Prostate gland (tissue), 2 donors: ENCODE results near the gene NEB. TPM values are rescaled to one million over a fixed set of nuclear protein-coding genes. Genes with fewer than 3 reads are reported as not detected.

Experiments
- DNase-seq: peaks from one replicate; pipeline ENCODE4 v3.0.0-alpha.2; 2019; ENCODE audit warnings: low spot score
- H3K27ac ChIP-seq, 2 donors: fragments of 200-600 bp; sonication (generic); 2 replicates each; pipeline ENCODE4 v1.5.1; 2017 to 2019
- H3K27me3 ChIP-seq: fragments of 200-600 bp; sonication (generic); replicated peaks from 2 replicates; pipeline ENCODE4 v1.5.1; 2019; ENCODE audit not compliant: insufficient read depth
- H3K36me3 ChIP-seq, 2 donors: fragments of 200-600 bp; sonication (generic); 1 replicate in 1 of 2; 2 replicates in 1 of 2; pipeline versions ENCODE4 v1.5.1 to v1.8.1; 2017 to 2019
- H3K4me1 ChIP-seq: fragments of 200-600 bp; sonication (generic); replicated peaks from 2 replicates; pipeline ENCODE4 v1.5.1; 2019
- H3K4me3 ChIP-seq, 2 donors: fragments of 200-600 bp; sonication (generic); 2 replicates each; pipeline ENCODE4 v1.5.1; 2017 to 2019
- H3K9me3 ChIP-seq: fragments of 200-600 bp; sonication (generic); 2 replicates; pipeline ENCODE4 v1.5.1; 2017
- CTCF ChIP-seq, 4 experiments: fragments of 200-600 bp in 2 of 4; fragments of 450-650 bp in 2 of 4; sonication (generic) in 2 of 4; IDR thresholded peaks; 1 replicate in 3 of 4; 2 replicates in 1 of 4; pipeline ENCODE4 v1.5.1; 2016 to 2019; ENCODE audit warnings: antibody characterized with exemption in 4 of 4, mild to moderate bottlenecking in 2 of 4, moderate library complexity in 2 of 4
- POLR2A ChIP-seq: fragments of 450-650 bp; IDR thresholded peaks from one replicate; pipeline ENCODE4 v1.6.1; 2016; ENCODE audit warnings: antibody characterized with exemption, mild to moderate bottlenecking
- POLR2AphosphoS5 ChIP-seq: sonication (generic); formaldehyde crosslinking; IDR thresholded peaks from one replicate; pipeline ENCODE4 v1.6.1; 2017; ENCODE audit warnings: antibody characterized with exemption
- WGBS: methylation state at CpG from one replicate; pipeline ENCODE4 v1.1.5; 2018; 5-methylcytosine and 5-hydroxymethylcytosine counted together
- intact Hi-C: fragments of 100-400 bp; cut with DNase I; formaldehyde crosslinking; loops from one replicate; pipeline ENCODE4 v1.14.2; 2022
- total RNA-seq, 2 donors: library from RNA; depleted of rRNA; stranded (reverse); fragments of >200 nt; gene quantifications; one replicate each; pipeline ENCODE4 v1.1.0, GENCODE V29; 2016

Gene NEB
- total RNA-seq, 2 donors from 2014 or later = 7.3 to 57.9 TPM

GRCh38 chr2:151475071-151475470, 259.2 kb downstream of the NEB start:
- DNase-seq = no peak
- Histone ChIP-seq H3K27me3 (no peaks in the 10 kb centered on the region), H3K4me1 (no peaks in the 10 kb centered on the region), H3K27ac (no peak overlapping the region), H3K9me3 (no peaks in the 10 kb centered on the region), H3K4me3 (no peak overlapping the region), H3K36me3 (no peaks in the 10 kb centered on the region)
- intact Hi-C loops = no loop called here
- TF ChIP-seq POLR2A (no peak), CTCF (IDR thresholded peaks at IDR 0.05) (no peak), POLR2AphosphoS5 (no peak)
- 82% methylated on average over 2 of the region's 2 CpGs for WGBS

- H3K9me3 ChIP-seq = no peaks in the 10 kb centered on the region
- intact Hi-C loops = no loop called here
- H3K4me1 ChIP-seq = no peaks in the 10 kb centered on the region
- no peak overlapping the region for H3K4me3 ChIP-seq
- no peaks in the 10 kb centered on the region for H3K27me3 ChIP-seq
- no peaks in the 10 kb centered on the region for H3K36me3 ChIP-seq
- WGBS = 87% methylated on average over 3 of the region's 3 CpGs
- TF ChIP-seq POLR2A = no peak
- no peak for TF ChIP-seq POLR2AphosphoS5
- TF ChIP-seq CTCF (IDR thresholded peaks at IDR 0.05) = no peak
- no peak for DNase-seq
- H3K27ac ChIP-seq = no peak overlapping the region
Observed at GRCh38 chr2:151472966-151473365, 261.3 kb downstream of the NEB start.

- Histone ChIP-seq H3K36me3 (no peaks in the 10 kb centered on the region), H3K27me3 (no peaks in the 10 kb centered on the region), H3K27ac (no peak overlapping the region), H3K9me3 (no peaks in the 10 kb centered on the region), H3K4me3 (no peak overlapping the region), H3K4me1 (no peaks in the 10 kb centered on the region)
- no peak for TF ChIP-seq CTCF (IDR thresholded peaks at IDR 0.05)
- no peak for TF ChIP-seq POLR2AphosphoS5
- TF ChIP-seq POLR2A = no peak
- 98% methylated on average over 1 of the region's 1 CpG for WGBS
- intact Hi-C loops = no loop called here
- DNase-seq = no peak
Observed at GRCh38 chr2:151470556-151470955, 263.7 kb downstream of the NEB start.

- 100% methylated on average over 3 of the region's 3 CpGs for WGBS
- H3K27me3 ChIP-seq = no peaks in the 10 kb centered on the region
- no peaks in the 10 kb centered on the region for H3K4me1 ChIP-seq
- no peak for TF ChIP-seq CTCF (IDR thresholded peaks at IDR 0.05)
- no peak for TF ChIP-seq POLR2AphosphoS5
- TF ChIP-seq POLR2A = no peak
- no peak for DNase-seq
- H3K27ac ChIP-seq = no peak overlapping the region
- no peaks in the 10 kb centered on the region for H3K9me3 ChIP-seq
- intact Hi-C loops = no loop called here
- H3K36me3 ChIP-seq = no peaks in the 10 kb centered on the region
- no peak overlapping the region for H3K4me3 ChIP-seq
Observed at GRCh38 chr2:151465771-151466170, 268.5 kb downstream of the NEB start.

- H3K27ac ChIP-seq = no peak overlapping the region
- no peak for DNase-seq
- H3K36me3 ChIP-seq = no peaks in the 10 kb centered on the region
- no peak for TF ChIP-seq CTCF (IDR thresholded peaks at IDR 0.05)
- no peak for TF ChIP-seq POLR2AphosphoS5
- no peak for TF ChIP-seq POLR2A
- no peaks in the 10 kb centered on the region for H3K27me3 ChIP-seq
- H3K4me3 ChIP-seq = no peak overlapping the region
- WGBS = 88% methylated on average over 1 of the region's 1 CpG
- no peaks in the 10 kb centered on the region for H3K9me3 ChIP-seq
- intact Hi-C loops = no loop called here
- H3K4me1 ChIP-seq = no peaks in the 10 kb centered on the region
Observed at GRCh38 chr2:151459358-151459757, 274.9 kb downstream of the NEB start.
